ENCODE results near the gene HSPA12B. TPM values are rescaled to one million over a fixed set of nuclear protein-coding genes. Genes with fewer than 3 reads are reported as not detected.

HSPA12B gene
- total and polyA plus RNA-seq, 2 of the 4 experiments (the other 2 are of a cell fraction) = not detected

GRCh38 chr20:3751675-3752385 lies 19.3 kb downstream of the HSPA12B start:
- Histone ChIP-seq H3K9me3 (ENCODE audit: control insufficient read depth, insufficient read depth, low read length) (no peaks in the 10 kb centered on the region), H3K27ac (ENCODE audit: insufficient read depth, low read length) (no peak overlapping the region), H4K5ac (ENCODE audit: low read depth, low read length) (no peak overlapping the region), H3K23ac (ENCODE audit: low read depth, low read length) (no peak overlapping the region), H2BK15ac (ENCODE audit: low read depth, low read length) (no peak overlapping the region), H3K14ac (replicated peaks; ENCODE audit: low read depth, low read length) (no peak overlapping the region), H3K79me1 (ENCODE audit: low read depth in 1 of 2, low read length in 2 of 2) (no peaks in the 10 kb centered on the region), H3K9ac (ENCODE audit: low read depth, low read length) (no peak overlapping the region), H3K4me3 (ENCODE audit: insufficient read depth, low read depth, low read length) (no peak overlapping the region), H3K36me3 (ENCODE audit: control insufficient read depth, insufficient read depth, low read length) (peaks cover 6% of the 10 kb centered on the region), H2AFZ (replicated peaks; ENCODE audit: low read length, poor library complexity) (no peak overlapping the region), H2BK5ac (ENCODE audit: low read depth, low read length, poor library complexity, severe bottlenecking) (no peak overlapping the region), H3K27me3 (ENCODE audit: control insufficient read depth, insufficient read depth, low read length) (peaks cover 7% of the 10 kb centered on the region), H3K9me1 (ENCODE audit: insufficient read depth, low read length) (no peaks in the 10 kb centered on the region; the same call in 1 of the 2 replicates), H2BK120ac (ENCODE audit: low read depth, low read length) (no peak overlapping the region), H4K91ac (ENCODE audit: insufficient read depth, low read depth, low read length) (no peak overlapping the region), H3K56ac (ENCODE audit: extremely low read depth, insufficient read depth, low read length) (no peak overlapping the region), H3K4ac (ENCODE audit: low read depth, low read length) (no peak overlapping the region), H4K20me1 (ENCODE audit: insufficient read depth, low read length) (0 out of 2 replicates have a peak, but pooled peaks cover 6% of the 10 kb centered on the region), H2AK9ac (replicated peaks; ENCODE audit: low read depth, low read length, poor library complexity) (no peak overlapping the region), H2AK5ac (ENCODE audit: low read depth, low read length) (no peak overlapping the region), H3K18ac (ENCODE audit: low read depth, low read length) (no peak overlapping the region), H2BK20ac (ENCODE audit: low read depth, low read length) (no peak overlapping the region), H3K4me2 (ENCODE audit: low read depth, low read length) (no peak overlapping the region), H3K4me1 (ENCODE audit: control insufficient read depth, insufficient read depth, low read length) (no peaks in the 10 kb centered on the region), H4K8ac (ENCODE audit: low read depth in 2 of 2, low read length in 2 of 2) (no peak overlapping the region)
- no peak for TF ChIP-seq CTCF (conservative IDR thresholded peaks at IDR 0.05; ENCODE audit: low read depth, low read length)
- no peak for TF ChIP-seq CEBPB (IDR thresholded peaks at IDR 0.05; ENCODE audit: low read depth, low read length)
- no peak for TF ChIP-seq MXI1 (IDR thresholded peaks at IDR 0.05; ENCODE audit: borderline replicate concordance, low read depth, low read length)
- no peak for TF ChIP-seq BHLHE40 (IDR thresholded peaks at IDR 0.05; ENCODE audit: low read depth, low read length)
- no peak for TF ChIP-seq USF2 (IDR thresholded peaks at IDR 0.05; ENCODE audit: low read depth, low read length)
- TF ChIP-seq ELK1 (IDR thresholded peaks at IDR 0.05; ENCODE audit: borderline replicate concordance, low read depth, low read length) = no peak
- no peak for TF ChIP-seq RCOR1 (IDR thresholded peaks at IDR 0.05; ENCODE audit: insufficient replicate concordance, low read length)
- TF ChIP-seq MAZ (IDR thresholded peaks at IDR 0.05; ENCODE audit: borderline replicate concordance, low read depth, low read length) = no peak
- TF ChIP-seq NFE2L2 (IDR thresholded peaks at IDR 0.05; ENCODE audit: low read depth, low read length) = no peak
- no peak for TF ChIP-seq RAD21 (IDR thresholded peaks at IDR 0.05; ENCODE audit: low read length)
- TF ChIP-seq CHD1 (IDR thresholded peaks at IDR 0.05; ENCODE audit: low read depth, low read length) = no peak
- no peak for TF ChIP-seq FOS (IDR thresholded peaks at IDR 0.05; ENCODE audit: low read depth, low read length)
- no peak for TF ChIP-seq MAFK (IDR thresholded peaks at IDR 0.05; ENCODE audit: low read depth, low read length)
- TF ChIP-seq RFX5 (IDR thresholded peaks at IDR 0.05; ENCODE audit: low read depth, low read length) = no peak
- intact Hi-C loops (cut with micrococcal nuclease) = no loop called here
- ChIA-PET POLR2A (ENCODE audit: unreplicated experiment) (no interaction called here), CTCF (interaction anchor here (0.6 kb wide), 1 partner anchor 66 kb away, joined by 3 read pairs; no protein-coding TSS in a partner anchor)
- 67% methylated on average over 95 of the region's 95 CpGs; no CpG with 5 or more reads in 1 of the 2 experiments for WGBS, 2 experiments (ENCODE audit: extremely low coverage in 2 of 2, insufficient read length in 1 of 2)
- dilution Hi-C loops (cut with HindIII; ENCODE audit: low sequenced_read_pairs, unreplicated experiment) = no loop called here
- ATAC-seq (ENCODE audit: low read depth) (no peak), DNase-seq (no peak)
- no TSS peak for BruUV-seq (replicated peaks)
- in situ Hi-C loops (cut with MboI; ENCODE audit: low sequenced_read_pairs) = no loop called here

Data from IMR-90 (cell line).